T-cell (primary cell): ENCODE data around the gene TACR1. TPM values are rescaled to one million over a fixed set of nuclear protein-coding genes. Genes with fewer than 3 reads are reported as not detected.
"Not testable (repeated sequence)": the region's sequence is repeated elsewhere in the genome, so short reads cannot be mapped to it uniquely, and the experiment has no call there.

Source experiments
- ATAC-seq, 4 experiments: fragments of 200-7000 bp in 3 of 4; fragments of 150-1000 bp in 1 of 4; cut with Tn5 transposase; replicated peaks in 1 of 4; 1 replicate in 3 of 4; 2 replicates in 1 of 4; pipeline ENCODE4 v1.10.0; 2021; ENCODE audit warnings: moderate library complexity in 3 of 4, mild to moderate bottlenecking in 2 of 4, moderate number of reproducible peaks in 1 of 4
- CTCF ChIA-PET, 2 donors: fragments of 300-600 bp; sonication (Branson Sonifier 250); formaldehyde crosslinking; loops; one replicate each; lab custom pipeline; 2022; ENCODE audit warnings: antibody characterized with exemption in 2 of 2; lab: Charles Lee
- POLR2A ChIA-PET, 2 donors: fragments of 300-600 bp; sonication (Branson Sonifier 250); formaldehyde crosslinking; loops; one replicate each; lab custom pipeline; 2022; ENCODE audit warnings: antibody characterized with exemption in 2 of 2; lab: Charles Lee
- DNase-seq, 35 experiments: peaks; one replicate each; pipeline versions ENCODE4 v3.0.0 to v3.0.0-alpha.2; 2013 to 2023
- H3K27ac ChIP-seq: one replicate; pipeline ENCODE4 v1.5.1; 2013; ENCODE audit warnings: low read length
- H3K27me3 ChIP-seq, 2 experiments: replicated peaks in 1 of 2; 1 replicate in 1 of 2; 2 replicates in 1 of 2; pipeline versions ENCODE4 v1.6.1 to v1.7.0; 2013; ENCODE audit warnings: low read length in 1 of 2, mixed read lengths in 1 of 2; ENCODE audit not compliant: control insufficient read depth in 2 of 2, insufficient read depth in 2 of 2; ENCODE audit errors: extremely low read depth in 1 of 2
- H3K36me3 ChIP-seq, 2 donors: 1 replicate in 1 of 2; 2 replicates in 1 of 2; pipeline versions ENCODE4 v1.6.1 to v1.7.0; 2013; ENCODE audit warnings: low read length in 1 of 2; ENCODE audit not compliant: control insufficient read depth in 2 of 2, insufficient read depth in 1 of 2; ENCODE audit errors: extremely low read depth in 1 of 2
- H3K4me1 ChIP-seq, 2 experiments: 1 replicate in 1 of 2; 2 replicates in 1 of 2; pipeline versions ENCODE4 v1.6.1 to v1.7.0; 2013; ENCODE audit warnings: low read length in 2 of 2, mixed read lengths in 1 of 2; ENCODE audit not compliant: insufficient read depth in 2 of 2, control insufficient read depth in 1 of 2; ENCODE audit errors: extremely low read depth in 1 of 2
- H3K4me3 ChIP-seq, 2 donors: 1 replicate in 1 of 2; 2 replicates in 1 of 2; pipeline versions ENCODE4 v1.5.1 to v1.7.0; 2013; ENCODE audit warnings: mild to moderate bottlenecking in 2 of 2, low read length in 1 of 2, moderate library complexity in 1 of 2; ENCODE audit not compliant: control insufficient read depth in 1 of 2; ENCODE audit errors: extremely low read depth in 1 of 2
- H3K9me3 ChIP-seq: 2 replicates; pipeline ENCODE4 v1.7.0; 2013
- H3K27ac Mint-ChIP-seq, 2 donors: one replicate each; pipeline ENCODE4 v1.8.0; 2020 to 2021; ENCODE audit warnings: mild to moderate bottlenecking in 2 of 2, mixed read lengths in 2 of 2
- H3K27me3 Mint-ChIP-seq, 2 donors: one replicate each; pipeline ENCODE4 v1.8.0; 2021 to 2022; ENCODE audit warnings: mixed read lengths in 2 of 2
- H3K36me3 Mint-ChIP-seq: one replicate; pipeline ENCODE4 v1.8.0; 2021; ENCODE audit warnings: mixed read lengths
- H3K4me1 Mint-ChIP-seq, 3 donors: one replicate each; pipeline ENCODE4 v1.8.0; 2020 to 2022; ENCODE audit warnings: mixed read lengths in 3 of 3, mild to moderate bottlenecking in 1 of 3
- H3K4me3 Mint-ChIP-seq, 3 donors: one replicate each; pipeline ENCODE4 v1.8.0; 2020 to 2022; ENCODE audit warnings: mild to moderate bottlenecking in 3 of 3, mixed read lengths in 3 of 3, moderate library complexity in 3 of 3
- H3K9me3 Mint-ChIP-seq, 3 donors: one replicate each; pipeline ENCODE4 v1.8.0; 2020 to 2022; ENCODE audit warnings: mixed read lengths in 3 of 3
- WGBS: methylation state at CpG from one replicate; pipeline ENCODE4 v1.1.5; 2013; ENCODE audit warnings: missing lambda C conversion rate; ENCODE audit not compliant: insufficient coverage; 5-methylcytosine and 5-hydroxymethylcytosine counted together
- total RNA-seq, 35 experiments: library from RNA in 6 of 35; stranded (reverse) in 6 of 35; fragments of 120-200 nt in 1 of 35; gene quantifications; one replicate each; pipeline versions ENCODE4 v1.2.1 to v1.2.4 and lab custom pipeline; 2013 to 2026

The TACR1 gene
- total RNA-seq, 5 donors from 2014 or later (not counting 1 experiment from before 2014, with no cell fraction given), result not detected

DNA sequence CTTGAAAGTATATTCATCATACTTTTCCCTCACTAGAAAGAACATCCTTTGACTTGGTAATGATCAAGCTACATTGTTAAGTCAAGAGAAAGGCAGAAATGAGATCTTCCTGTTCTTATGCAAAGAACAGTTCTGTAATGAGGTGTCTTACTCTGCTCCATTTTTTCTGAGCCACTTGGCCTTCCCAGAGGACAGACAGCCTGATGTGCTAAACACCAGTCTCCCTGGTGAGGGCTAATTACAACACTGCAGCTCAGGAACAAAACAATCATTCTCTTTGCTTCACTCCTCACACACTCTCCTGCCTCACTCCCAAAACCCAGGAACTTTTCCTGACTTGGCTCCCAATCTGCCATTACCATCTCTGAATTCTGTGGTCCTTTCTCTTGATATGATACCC lies 25.6 kb downstream of the TACR1 start:
- peaks cover 1 to 9% of the 10 kb centered on the region in 2 donors for H3K27me3 Mint-ChIP-seq
- no peaks in the 10 kb centered on the region for H3K4me1 Mint-ChIP-seq
- ChIA-PET CTCF (interaction anchor here in 1 of 2 donors (0.5 kb wide), 1 partner anchor 363 kb away, joined by 3 read pairs; no protein-coding TSS in a partner anchor), POLR2A (no interaction called here)
- H3K27ac ChIP-seq, result no peak overlapping the region
- no peaks in the 10 kb centered on the region for H3K9me3 ChIP-seq
- H3K4me3 Mint-ChIP-seq, result no peak overlapping the region
- no peak overlapping the region for H3K4me3 ChIP-seq
- H3K27ac Mint-ChIP-seq, result no peak overlapping the region
- H3K4me1 ChIP-seq, result no peaks in the 10 kb centered on the region
- H3K36me3 Mint-ChIP-seq, result no peaks in the 10 kb centered on the region
- no peaks in the 10 kb centered on the region for H3K9me3 Mint-ChIP-seq
- no peaks in the 10 kb centered on the region for H3K36me3 ChIP-seq
- DNase-seq (no peak), ATAC-seq (no peak)
- peaks cover 0 to 3% of the 10 kb centered on the region in 2 experiments for H3K27me3 ChIP-seq

DNA sequence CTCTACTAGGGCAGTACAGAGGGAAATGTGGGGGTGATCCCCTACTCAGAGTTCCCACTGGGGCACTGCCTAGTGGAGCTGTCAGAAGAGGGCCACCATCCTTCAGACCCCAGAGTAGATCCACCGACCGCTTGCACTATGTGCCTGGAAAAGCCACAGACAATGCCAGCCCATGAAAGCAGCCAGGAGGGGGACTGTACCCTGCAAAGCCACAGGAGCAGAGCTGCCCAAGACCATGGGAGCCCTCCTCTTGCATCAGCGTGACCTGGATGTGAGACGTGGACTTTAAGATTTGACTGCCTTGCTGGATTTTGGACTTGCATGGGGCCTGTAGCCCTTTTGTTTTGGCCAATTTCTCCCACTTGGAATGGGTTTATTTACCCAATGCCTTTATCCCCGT lies 27.9 kb downstream of the TACR1 start:
- H3K4me3 ChIP-seq, H3K36me3 ChIP-seq, H3K27ac Mint-ChIP-seq, POLR2A ChIA-PET, CTCF ChIA-PET, H3K4me1 Mint-ChIP-seq, H3K9me3 Mint-ChIP-seq, H3K4me3 Mint-ChIP-seq, ATAC-seq, H3K27ac ChIP-seq, DNase-seq, H3K27me3 ChIP-seq, H3K27me3 Mint-ChIP-seq, H3K36me3 Mint-ChIP-seq, H3K9me3 ChIP-seq, H3K4me1 ChIP-seq: not testable (repeated sequence)
- 93% methylated on average over 4 of the region's 5 CpGs for WGBS

- no peaks in the 10 kb centered on the region for H3K36me3 ChIP-seq
- ATAC-seq (no peak), DNase-seq (no peak)
- Mint-ChIP-seq H3K27ac (no peak overlapping the region), H3K4me3 (no peak overlapping the region), H3K4me1 (no peaks in the 10 kb centered on the region), H3K27me3 (peaks cover 1 to 9% of the 10 kb centered on the region in 2 donors), H3K36me3 (no peaks in the 10 kb centered on the region), H3K9me3 (no peaks in the 10 kb centered on the region)
- no peaks in the 10 kb centered on the region for H3K9me3 ChIP-seq
- ChIA-PET POLR2A (no interaction called here), CTCF (no interaction called here)
- no peaks in the 10 kb centered on the region for H3K4me1 ChIP-seq
- H3K27ac ChIP-seq, result no peak overlapping the region
- H3K4me3 ChIP-seq, result no peak overlapping the region
- peaks cover 0 to 3% of the 10 kb centered on the region in 2 experiments for H3K27me3 ChIP-seq
- no CpG with 5 or more reads among the region's 2 CpGs for WGBS
Measured at GRCh38 chr2:75170889-75171288, 28.4 kb downstream of the TACR1 start.

DNA sequence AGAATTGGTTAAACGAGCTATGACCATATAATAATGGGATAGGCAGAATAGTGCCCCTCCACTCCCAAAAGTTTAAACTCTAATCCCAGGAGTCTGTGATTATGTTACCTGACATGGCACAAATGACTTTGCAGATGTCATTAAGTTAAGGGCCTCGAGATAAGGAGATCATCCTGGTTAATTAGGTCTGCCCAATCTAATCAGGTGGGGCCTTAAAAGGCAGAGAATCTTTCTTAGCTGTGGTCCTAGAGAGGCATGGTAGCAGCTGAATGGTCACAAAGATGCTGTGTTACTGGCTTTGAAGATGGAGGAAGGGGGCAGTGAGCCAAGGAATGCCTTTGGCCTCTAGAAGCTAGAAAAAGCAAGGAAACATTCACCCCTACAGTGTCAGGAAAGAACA lies 31.1 kb downstream of the TACR1 start:
- H3K27ac ChIP-seq, result no peak overlapping the region

DNA sequence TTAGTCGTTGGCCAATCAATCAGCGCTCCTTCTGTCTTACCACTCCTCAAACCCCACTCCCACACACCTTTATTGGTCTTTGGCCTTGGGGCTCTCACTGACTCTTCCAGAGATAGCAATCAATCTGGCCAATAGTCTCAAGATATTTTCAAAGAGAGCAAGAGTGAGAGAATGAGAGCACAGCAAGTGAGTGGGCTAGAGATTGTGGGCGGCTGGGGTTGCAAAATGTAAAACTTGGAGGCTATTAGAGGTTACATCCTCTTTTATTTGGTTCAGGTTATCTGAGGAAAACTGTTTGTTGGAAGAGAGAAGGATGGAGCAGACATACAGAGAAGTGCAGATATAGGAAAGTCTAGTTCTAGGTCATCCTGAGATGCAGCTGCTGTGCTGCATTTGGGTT lies 32.8 kb downstream of the TACR1 start:
- Mint-ChIP-seq H3K36me3 (no peaks in the 10 kb centered on the region), H3K27me3 (peaks cover 0 to 5% of the 10 kb centered on the region in 2 donors), H3K9me3 (no peaks in the 10 kb centered on the region), H3K4me3 (no peak overlapping the region), H3K4me1 (no peaks in the 10 kb centered on the region), H3K27ac (no peak overlapping the region)
- no peak for ATAC-seq
- H3K36me3 ChIP-seq, result no peaks in the 10 kb centered on the region
- ChIA-PET POLR2A (no interaction called here), CTCF (no interaction called here)
- WGBS, result 100% methylated on average over 1 of the region's 3 CpGs
- H3K27ac ChIP-seq, result no peak overlapping the region
- no peaks in the 10 kb centered on the region for H3K9me3 ChIP-seq
- H3K27me3 ChIP-seq, result peaks cover 0 to 3% of the 10 kb centered on the region in 2 experiments
- no peak overlapping the region for H3K4me3 ChIP-seq
- DNase-seq, result no peak
- H3K4me1 ChIP-seq, result no peaks in the 10 kb centered on the region

More for the DNA sequence above, 31.1 kb downstream of the TACR1 start:
- Mint-ChIP-seq H3K4me3 (no peak overlapping the region), H3K27me3 (peaks cover 1 to 5% of the 10 kb centered on the region in 2 donors), H3K4me1 (no peaks in the 10 kb centered on the region), H3K27ac (no peak overlapping the region), H3K9me3 (no peaks in the 10 kb centered on the region), H3K36me3 (no peaks in the 10 kb centered on the region)
- Histone ChIP-seq H3K4me1 (no peaks in the 10 kb centered on the region), H3K4me3 (no peak overlapping the region), H3K36me3 (no peaks in the 10 kb centered on the region), H3K27me3 (peaks cover 0 to 3% of the 10 kb centered on the region in 2 experiments), H3K9me3 (no peaks in the 10 kb centered on the region)
- ChIA-PET POLR2A (interaction anchor here in 1 of 2 donors (0.6 kb wide), 1 partner anchor 55 kb away, joined by 6 read pairs; no protein-coding TSS in a partner anchor), CTCF (no interaction called here)
- ATAC-seq, result no peak
- WGBS, result 18% methylated on average over 1 of the region's 2 CpGs
- DNase-seq, result no peak

- Histone ChIP-seq H3K36me3 (no peaks in the 10 kb centered on the region), H3K4me1 (no peaks in the 10 kb centered on the region), H3K27ac (no peak overlapping the region), H3K4me3 (no peak overlapping the region), H3K9me3 (no peaks in the 10 kb centered on the region), H3K27me3 (no peaks in the 10 kb centered on the region)
- Mint-ChIP-seq H3K4me3 (no peak overlapping the region), H3K9me3 (no peaks in the 10 kb centered on the region), H3K4me1 (no peaks in the 10 kb centered on the region), H3K27me3 (peaks cover 0 to 1% of the 10 kb centered on the region in 2 donors), H3K27ac (no peak overlapping the region), H3K36me3 (no peaks in the 10 kb centered on the region)
- ChIA-PET POLR2A (no interaction called here), CTCF (no interaction called here)
- DNase-seq (no peak), ATAC-seq (no peak)
- WGBS, result no CpG with 5 or more reads among the region's 2 CpGs
Measured at GRCh38 chr2:75162897-75163296, 36.4 kb downstream of the TACR1 start.

- no peaks in the 10 kb centered on the region for H3K27me3 ChIP-seq
- no peaks in the 10 kb centered on the region for H3K9me3 ChIP-seq
- H3K36me3 ChIP-seq, result no peaks in the 10 kb centered on the region
- H3K27me3 Mint-ChIP-seq, result peaks cover 0 to 1% of the 10 kb centered on the region in 2 donors
- ATAC-seq (no peak), DNase-seq (no peak)
- no peak overlapping the region for H3K27ac Mint-ChIP-seq
- no peaks in the 10 kb centered on the region for H3K4me1 ChIP-seq
- no peaks in the 10 kb centered on the region for H3K9me3 Mint-ChIP-seq
- ChIA-PET POLR2A (no interaction called here), CTCF (interaction anchor here in 1 of 2 donors (0.8 kb wide), 1 partner anchor 97 kb away, joined by 3 read pairs; no protein-coding TSS in a partner anchor)
- H3K4me3 ChIP-seq, result no peak overlapping the region
- H3K36me3 Mint-ChIP-seq, result no peaks in the 10 kb centered on the region
- H3K4me1 Mint-ChIP-seq, result no peaks in the 10 kb centered on the region
- H3K27ac ChIP-seq, result no peak overlapping the region
- no peak overlapping the region for H3K4me3 Mint-ChIP-seq
Measured at GRCh38 chr2:75162259-75162658, 37.1 kb downstream of the TACR1 start.
